GM12878 (cell line): ENCODE measurements around the gene DMRTC2. TPM values are rescaled to one million over a fixed set of nuclear protein-coding genes. Genes with fewer than 3 reads are reported as not detected.

Experiments used
- ATAC-seq: fragments of 200-7000 bp; cut with Tn5 transposase; 3 replicates; pipeline ENCODE4 v1.9.1; 2020; ENCODE audit warnings: mild to moderate bottlenecking, moderate library complexity
- BruUV-seq: library from RNA; stranded (reverse); fragments of 400-500 nt; replicated peaks from 2 replicates; lab custom pipeline; 2021; lab: Mats Ljungman, UMichigan
- CTCF ChIA-PET: fragments of 300-600 bp; sonication (Branson Sonifier 250); formaldehyde crosslinking; extraction: SDS; loops from one replicate; lab custom pipeline; 2021; ENCODE audit warnings: inconsistent platforms; lab: Yijun Ruan, JAX
- POLR2A ChIA-PET: fragments of 350-600 bp; formaldehyde crosslinking; extraction: SDS; loops from one replicate; lab custom pipeline; 2021; ENCODE audit warnings: inconsistent platforms; lab: Charles Lee
- RAD21 ChIA-PET: fragments of 300-600 bp; sonication (Branson Sonifier 250); formaldehyde crosslinking; loops from one replicate; lab custom pipeline; 2023; ENCODE audit warnings: antibody characterized with exemption; ENCODE audit not compliant: unreplicated experiment; lab: Charles Lee
- SMC1A ChIA-PET: fragments of 300-600 bp; sonication (Branson Sonifier 250); formaldehyde crosslinking; loops from one replicate; lab custom pipeline; 2023; ENCODE audit not compliant: unreplicated experiment, uncharacterized antibody; lab: Charles Lee
- DNase-seq: peaks from one replicate; pipeline ENCODE4 v3.0.0-alpha.2; 2011; ENCODE audit warnings: low read depth, low spot score
- FAIRE-seq: peaks from 3 replicates; lab custom pipeline; 2011; peaks lifted over from hg19 to GRCh38; lab: Jason Lieb, UNC
- H2AFZ ChIP-seq: 2 replicates; pipeline ENCODE4 v1.6.0; 2011; ENCODE audit warnings: low read depth, low read length, control low read depth; ENCODE audit not compliant: control insufficient read depth
- H3K27ac ChIP-seq: 2 replicates; pipeline ENCODE4 v1.5.1; 2011; ENCODE audit warnings: control low read depth; ENCODE audit not compliant: control insufficient read depth, insufficient read depth
- H3K27me3 ChIP-seq, 2 experiments: replicated peaks in 1 of 2; 2 replicates each; pipeline versions ENCODE4 v1.6.0 to v1.6.1; 2011; ENCODE audit warnings: low read length in 1 of 2; ENCODE audit not compliant: control insufficient read depth in 2 of 2, insufficient read depth in 2 of 2
- H3K36me3 ChIP-seq, 2 experiments: 2 replicates each; pipeline ENCODE4 v1.5.1; 2011; ENCODE audit warnings: low read length in 1 of 2; ENCODE audit not compliant: control insufficient read depth in 2 of 2, insufficient read depth in 2 of 2
- H3K4me1 ChIP-seq: 2 replicates; pipeline ENCODE4 v1.6.1; 2011; ENCODE audit warnings: mild to moderate bottlenecking, low read length, moderate library complexity, mixed read lengths; ENCODE audit not compliant: control insufficient read depth, insufficient read depth
- H3K4me2 ChIP-seq: 2 replicates; pipeline ENCODE4 v1.6.0; 2011; ENCODE audit warnings: control low read depth; ENCODE audit not compliant: control insufficient read depth, insufficient read depth
- H3K4me3 ChIP-seq: fragments of 200-600 bp; sonication (generic); 2 replicates; pipeline ENCODE4 v1.5.1; 2016
- H3K79me2 ChIP-seq: 2 replicates; pipeline ENCODE4 v1.6.0; 2011; ENCODE audit warnings: low read length; ENCODE audit not compliant: control insufficient read depth, insufficient read depth
- H3K9ac ChIP-seq: 2 replicates; pipeline ENCODE4 v1.8.0; 2011; ENCODE audit warnings: low read length, control low read depth, mixed read lengths; ENCODE audit not compliant: control insufficient read depth, insufficient read depth
- H3K9me3 ChIP-seq: replicated peaks from 3 replicates; pipeline ENCODE4 v1.5.1; 2011; ENCODE audit warnings: mild to moderate bottlenecking, low read length; ENCODE audit not compliant: control insufficient read depth, insufficient read depth
- H4K20me1 ChIP-seq: 2 replicates; pipeline ENCODE4 v1.6.0; 2011; ENCODE audit not compliant: control insufficient read depth, insufficient read depth
- RFX5 ChIP-seq: IDR thresholded peaks from 2 replicates; pipeline ENCODE4 v1.6.1; 2011; ENCODE audit warnings: low read depth, low read length, improper control_type of control experiment
- SMAD1 ChIP-seq: fragments of 450-650 bp; IDR thresholded peaks from 2 replicates; pipeline ENCODE4 v1.6.1; 2018; ENCODE audit warnings: mild to moderate bottlenecking, low read depth; ENCODE audit not compliant: partially characterized antibody
- WGBS: methylation state at CpG from one replicate; pipeline ENCODE4 v1.1.6; 2016; ENCODE audit warnings: low lambda C conversion rate; ENCODE audit not compliant: insufficient replicate concordance, insufficient coverage; ENCODE audit errors: missing lambda C conversion rate; 5-methylcytosine and 5-hydroxymethylcytosine counted together
- in situ Hi-C: fragments of 300-500 bp; cut with MboI; formaldehyde crosslinking; loops from 9 replicates; pipeline ENCODE4 v1.14.3; 2018; ENCODE audit warnings: mixed read lengths
- intact Hi-C: fragments of 100-400 bp; cut with micrococcal nuclease; formaldehyde crosslinking; loops from one replicate; pipeline ENCODE4 v1.14.2; 2022; ENCODE audit not compliant: unreplicated experiment
- polyA plus RNA-seq, 11 experiments: library from polyadenylated mRNA; depleted of rRNA in 4 of 11; unstranded in 6 of 11; stranded (reverse) in 5 of 11; fragments of >200 nt; fragmentation: Nextera tagmentation in 4 of 11; fragmentation: Illumina TruSeq in 1 of 11; extraction: Ambion mirVana in 4 of 11; extraction: Trizol in 1 of 11; gene quantifications; 1 replicate in 1 of 11; 2 replicates in 10 of 11; pipeline versions ENCODE4 v1.2.1 to v1.2.3, GENCODE V29; 2011 to 2016; ENCODE audit warnings: inconsistent platforms in 2 of 11, missing spikeins in 2 of 11, low read depth in 1 of 11
- total RNA-seq, 4 experiments: library from RNA; depleted of rRNA in 3 of 4; stranded (reverse); fragments of >200 nt in 3 of 4; fragmentation: Illumina TruSeq in 1 of 4; extraction: Trizol in 1 of 4; gene quantifications; 2 replicates each; pipeline versions ENCODE4 v1.2.1 to v1.2.3, GENCODE V29; 2013 to 2021
- TF ChIP-seq, protein P1 (sequence below): fragments of 450-650 bp; IDR thresholded peaks from 2 replicates; pipeline ENCODE4 v1.6.1; 2017; ENCODE audit warnings: mild to moderate bottlenecking
- TF ChIP-seq, protein P2 (sequence below): IDR thresholded peaks from 2 replicates; pipeline ENCODE4 v1.6.1; 2012; ENCODE audit warnings: low read depth, low read length, improper control_type of control experiment
- TF ChIP-seq, protein P3 (sequence below): IDR thresholded peaks from 2 replicates; pipeline ENCODE4 v1.6.1; 2011; ENCODE audit warnings: mild to moderate bottlenecking, low read depth, low read length, moderate library complexity; ENCODE audit not compliant: insufficient replicate concordance
- TF ChIP-seq, protein P4 (sequence below): IDR thresholded peaks from 2 replicates; pipeline ENCODE4 v1.6.1; 2012; ENCODE audit warnings: low read depth, low read length, improper control_type of control experiment

Gene DMRTC2
- total and polyA plus RNA-seq, 10 of the 15 experiments (the other 5 are each of a cell fraction or from before 2014, with no cell fraction given): not detected

DNA sequence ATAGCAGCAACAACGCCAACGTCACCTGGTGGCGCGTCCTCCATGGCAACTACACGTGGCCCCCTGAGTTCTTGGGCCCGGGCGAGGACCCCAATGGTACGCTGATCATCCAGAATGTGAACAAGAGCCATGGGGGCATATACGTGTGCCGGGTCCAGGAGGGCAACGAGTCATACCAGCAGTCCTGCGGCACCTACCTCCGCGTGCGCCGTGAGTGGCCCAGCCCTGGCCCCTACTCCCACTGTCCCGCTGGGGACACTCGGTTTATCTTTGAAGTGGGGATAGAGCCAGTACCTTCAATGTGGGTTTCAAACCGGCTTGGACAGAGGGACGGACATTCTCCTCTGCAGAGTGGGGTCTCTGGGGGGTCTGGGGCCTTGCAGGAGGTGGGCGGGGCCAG is 34.2 kb downstream of the DMRTC2 start:
- SMC1A ChIA-PET: interaction anchor here (4.6 kb wide), 1 partner anchor 7 kb away, joined by 37 read pairs; no protein-coding TSS in a partner anchor
- 65% methylated on average over 21 of the region's 21 CpGs for WGBS
- CTCF ChIA-PET: interaction anchor here (9.0 kb wide), 1 partner anchor 8 kb away, joined by 136 read pairs; the partner anchor contains the start of gene ARHGEF1
- in situ Hi-C loops (no loop called here), intact Hi-C loops (no loop called here)
- H3K36me3 ChIP-seq: peaks cover 3 to 4% of the 10 kb centered on the region in 2 experiments; a peak in 3 of 4 replicates
- peak overlapping the region; percentile 85 for H3K4me3 ChIP-seq
- H3K9me3 ChIP-seq: no peaks in the 10 kb centered on the region
- peak overlapping the region; percentile 83 for H3K9ac ChIP-seq
- peaks cover 51% of the 10 kb centered on the region for H3K79me2 ChIP-seq
- peak overlapping the region; percentile 97 for H3K4me2 ChIP-seq
- no peak for ATAC-seq
- no peak overlapping the region for H2AFZ ChIP-seq
- RAD21 ChIA-PET: no interaction called here
- H3K27me3 ChIP-seq: no peaks in the 10 kb centered on the region
- no peak for FAIRE-seq
- no peak for TF ChIP-seq SMAD1
- TF ChIP-seq, protein P1, sequence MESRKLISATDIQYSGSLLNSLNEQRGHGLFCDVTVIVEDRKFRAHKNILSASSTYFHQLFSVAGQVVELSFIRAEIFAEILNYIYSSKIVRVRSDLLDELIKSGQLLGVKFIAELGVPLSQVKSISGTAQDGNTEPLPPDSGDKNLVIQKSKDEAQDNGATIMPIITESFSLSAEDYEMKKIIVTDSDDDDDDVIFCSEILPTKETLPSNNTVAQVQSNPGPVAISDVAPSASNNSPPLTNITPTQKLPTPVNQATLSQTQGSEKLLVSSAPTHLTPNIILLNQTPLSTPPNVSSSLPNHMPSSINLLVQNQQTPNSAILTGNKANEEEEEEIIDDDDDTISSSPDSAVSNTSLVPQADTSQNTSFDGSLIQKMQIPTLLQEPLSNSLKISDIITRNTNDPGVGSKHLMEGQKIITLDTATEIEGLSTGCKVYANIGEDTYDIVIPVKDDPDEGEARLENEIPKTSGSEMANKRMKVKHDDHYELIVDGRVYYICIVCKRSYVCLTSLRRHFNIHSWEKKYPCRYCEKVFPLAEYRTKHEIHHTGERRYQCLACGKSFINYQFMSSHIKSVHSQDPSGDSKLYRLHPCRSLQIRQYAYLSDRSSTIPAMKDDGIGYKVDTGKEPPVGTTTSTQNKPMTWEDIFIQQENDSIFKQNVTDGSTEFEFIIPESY: 0 out of 2 replicates have a peak, but pooled peaks have one; percentile 12
- DNase-seq: no peak
- H3K27ac ChIP-seq: no peak overlapping the region
- no TSS peak for BruUV-seq
- POLR2A ChIA-PET: no interaction called here
- no peaks in the 10 kb centered on the region for H4K20me1 ChIP-seq
- peaks cover 30% of the 10 kb centered on the region for H3K4me1 ChIP-seq

DNA sequence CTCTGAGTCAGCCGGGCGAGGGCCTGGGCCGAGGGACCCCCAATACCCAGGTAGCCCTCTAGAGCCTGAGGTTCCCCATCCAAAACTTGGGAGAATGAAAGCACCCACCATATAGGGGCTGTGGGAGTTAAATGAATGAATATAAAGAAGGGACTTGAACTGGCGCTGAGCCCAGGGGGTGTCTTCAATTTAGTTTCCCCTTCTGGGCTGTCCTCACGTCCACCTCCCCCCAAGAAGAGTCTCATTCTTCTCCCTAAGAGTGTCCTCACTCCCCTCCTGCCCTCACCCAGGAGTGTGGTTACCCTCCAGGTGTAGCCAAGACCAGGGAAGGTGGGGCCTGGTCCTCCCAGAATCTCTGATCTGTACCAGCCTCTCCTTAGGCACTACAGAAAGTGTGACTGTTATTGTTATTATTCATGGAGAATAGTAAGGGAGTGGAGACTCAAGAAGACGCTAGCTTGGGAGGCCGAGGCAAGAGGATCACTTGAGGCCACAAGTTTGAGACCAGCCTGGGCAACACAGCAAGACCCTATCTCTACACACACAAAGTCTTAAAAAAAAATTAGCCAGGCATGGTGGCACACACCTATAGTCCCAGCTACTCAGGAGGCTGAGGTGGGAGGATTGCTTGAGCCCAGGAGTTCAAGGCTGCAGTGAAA is 35.0 kb downstream of the DMRTC2 start:
- intact Hi-C loops: no loop called here
- Histone ChIP-seq H3K4me3 (no peak overlapping the region), H3K36me3 (peaks cover 3 to 4% of the 10 kb centered on the region in 2 experiments; a peak in 3 of 4 replicates), H3K27me3 (no peaks in the 10 kb centered on the region), H3K4me2 (peak overlapping the region; percentile 97), H3K4me1 (peaks cover 27% of the 10 kb centered on the region), H4K20me1 (no peaks in the 10 kb centered on the region)
- no peak for ATAC-seq
- RAD21 ChIA-PET: no interaction called here
- CTCF ChIA-PET: no interaction called here
- in situ Hi-C loops: no loop called here
- no peak for TF ChIP-seq RFX5
- TF ChIP-seq, protein P2, sequence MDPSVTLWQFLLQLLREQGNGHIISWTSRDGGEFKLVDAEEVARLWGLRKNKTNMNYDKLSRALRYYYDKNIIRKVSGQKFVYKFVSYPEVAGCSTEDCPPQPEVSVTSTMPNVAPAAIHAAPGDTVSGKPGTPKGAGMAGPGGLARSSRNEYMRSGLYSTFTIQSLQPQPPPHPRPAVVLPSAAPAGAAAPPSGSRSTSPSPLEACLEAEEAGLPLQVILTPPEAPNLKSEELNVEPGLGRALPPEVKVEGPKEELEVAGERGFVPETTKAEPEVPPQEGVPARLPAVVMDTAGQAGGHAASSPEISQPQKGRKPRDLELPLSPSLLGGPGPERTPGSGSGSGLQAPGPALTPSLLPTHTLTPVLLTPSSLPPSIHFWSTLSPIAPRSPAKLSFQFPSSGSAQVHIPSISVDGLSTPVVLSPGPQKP: no peak
- TF ChIP-seq, protein P3, sequence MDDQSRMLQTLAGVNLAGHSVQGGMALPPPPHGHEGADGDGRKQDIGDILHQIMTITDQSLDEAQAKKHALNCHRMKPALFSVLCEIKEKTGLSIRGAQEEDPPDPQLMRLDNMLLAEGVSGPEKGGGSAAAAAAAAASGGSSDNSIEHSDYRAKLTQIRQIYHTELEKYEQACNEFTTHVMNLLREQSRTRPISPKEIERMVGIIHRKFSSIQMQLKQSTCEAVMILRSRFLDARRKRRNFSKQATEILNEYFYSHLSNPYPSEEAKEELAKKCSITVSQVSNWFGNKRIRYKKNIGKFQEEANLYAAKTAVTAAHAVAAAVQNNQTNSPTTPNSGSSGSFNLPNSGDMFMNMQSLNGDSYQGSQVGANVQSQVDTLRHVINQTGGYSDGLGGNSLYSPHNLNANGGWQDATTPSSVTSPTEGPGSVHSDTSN: no peak
- TF ChIP-seq, protein P4, sequence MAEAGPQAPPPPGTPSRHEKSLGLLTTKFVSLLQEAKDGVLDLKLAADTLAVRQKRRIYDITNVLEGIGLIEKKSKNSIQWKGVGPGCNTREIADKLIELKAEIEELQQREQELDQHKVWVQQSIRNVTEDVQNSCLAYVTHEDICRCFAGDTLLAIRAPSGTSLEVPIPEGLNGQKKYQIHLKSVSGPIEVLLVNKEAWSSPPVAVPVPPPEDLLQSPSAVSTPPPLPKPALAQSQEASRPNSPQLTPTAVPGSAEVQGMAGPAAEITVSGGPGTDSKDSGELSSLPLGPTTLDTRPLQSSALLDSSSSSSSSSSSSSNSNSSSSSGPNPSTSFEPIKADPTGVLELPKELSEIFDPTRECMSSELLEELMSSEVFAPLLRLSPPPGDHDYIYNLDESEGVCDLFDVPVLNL: no peak
- TF ChIP-seq, all 136 proteins: peak for 0
- SMC1A ChIA-PET: no interaction called here
- Histone ChIP-seq H2AFZ (no peak overlapping the region), H3K27ac (no peak overlapping the region), H3K9me3 (no peaks in the 10 kb centered on the region), H3K79me2 (peaks cover 58% of the 10 kb centered on the region), H3K9ac (no peak overlapping the region)
- 75% methylated on average over 7 of the region's 7 CpGs for WGBS
- FAIRE-seq (no peak), DNase-seq (no peak)
- BruUV-seq: no TSS peak
- POLR2A ChIA-PET: no interaction called here
